ENCODE data around the gene COP1. TPM values are rescaled to one million over a fixed set of nuclear protein-coding genes. Genes with fewer than 3 reads are reported as not detected.

Gene COP1
- total and polyA plus RNA-seq, 10 of the 15 experiments (the other 5 are each of a cell fraction or from before 2014, with no cell fraction given), result 17.7 to 49.9 (median 38.7) TPM

GRCh38 chr1:175968486-175969172, 238.5 kb downstream of the COP1 start:
- Histone ChIP-seq H3K9me3 (replicated peaks; ENCODE audit: control insufficient read depth, insufficient read depth, low read length) (no peaks in the 10 kb centered on the region), H4K20me1 (ENCODE audit: control insufficient read depth, insufficient read depth) (no peaks in the 10 kb centered on the region), H3K27ac (ENCODE audit: control insufficient read depth, insufficient read depth) (no peak overlapping the region), H3K4me1 (ENCODE audit: control insufficient read depth, insufficient read depth, low read length) (no peaks in the 10 kb centered on the region; the same call in 1 of the 2 replicates), H2AFZ (ENCODE audit: control insufficient read depth, low read depth, low read length) (no peak overlapping the region), H3K36me3 (ENCODE audit: control insufficient read depth in 2 of 2, insufficient read depth in 2 of 2, low read length in 1 of 2) (peaks cover 0 to 2% of the 10 kb centered on the region in 2 experiments; a peak in 3 of 4 replicates), H3K4me2 (ENCODE audit: control insufficient read depth, insufficient read depth) (no peak overlapping the region), H3K27me3 (replicated peaks in 1 of 2; ENCODE audit: control insufficient read depth in 2 of 2, insufficient read depth in 2 of 2, low read length in 1 of 2) (no peaks in the 10 kb centered on the region), H3K4me3 (no peak overlapping the region), H3K79me2 (ENCODE audit: control insufficient read depth, insufficient read depth, low read length) (no peaks in the 10 kb centered on the region), H3K9ac (ENCODE audit: control insufficient read depth, insufficient read depth, low read length) (no peak overlapping the region)
- in situ Hi-C loops (cut with MboI), result no loop called here
- RAD21 ChIA-PET (ENCODE audit: unreplicated experiment), result no interaction called here
- FAIRE-seq (peak; percentile 23), ATAC-seq (peak; percentile 23; the same call in 2 of the 3 replicates), DNase-seq (ENCODE audit: low read depth, low spot score) (no peak)
- intact Hi-C loops (cut with micrococcal nuclease; ENCODE audit: unreplicated experiment), result no loop called here
- SMC1A ChIA-PET (ENCODE audit: uncharacterized antibody, unreplicated experiment), result no interaction called here
- no peak for TF ChIP-seq ZNF592 (IDR thresholded peaks at IDR 0.05)
- peak; percentile 21; the same call in 1 of the 2 replicates for TF ChIP-seq JUNB (IDR thresholded peaks at IDR 0.05)
- TF ChIP-seq KLF5 (IDR thresholded peaks at IDR 0.05; ENCODE audit: partially characterized antibody), result no peak
- WGBS (ENCODE audit: insufficient coverage, insufficient replicate concordance, low lambda C conversion rate, missing lambda C conversion rate), result 19% methylated on average over 3 of the region's 3 CpGs
- POLR2A ChIA-PET, result no interaction called here
- BruUV-seq (replicated peaks), result no TSS peak
- CTCF ChIA-PET, result no interaction called here
